ENCODE measurements around the gene TBC1D16.

TBC1D16 gene

GRCh38 chr17:79938336-79939093 is 97.2 kb downstream of the TBC1D16 start:
- no peak for DNase-seq (ENCODE audit: low spot score)

- DNase-seq (ENCODE audit: low spot score): no peak
These were observed 98.0 kb downstream of the TBC1D16 start for GRCh38 chr17:79937391-79938335.

- DNase-seq (ENCODE audit: low spot score): no peak
These were observed 98.9 kb downstream of the TBC1D16 start for GRCh38 chr17:79936641-79937381.

- no peak for DNase-seq (ENCODE audit: low spot score)
These were observed 99.6 kb downstream of the TBC1D16 start for GRCh38 chr17:79936050-79936449.

- DNase-seq (ENCODE audit: low spot score): no peak
These were observed 100.3 kb downstream of the TBC1D16 start for GRCh38 chr17:79935197-79935885.

GRCh38 chr17:79934653-79934970 is 101.1 kb downstream of the TBC1D16 start:
- no peak for DNase-seq (ENCODE audit: low spot score)

- no peak for DNase-seq (ENCODE audit: low spot score)
These were observed 101.6 kb downstream of the TBC1D16 start for GRCh38 chr17:79933863-79934652.

- no peak for DNase-seq (ENCODE audit: low spot score)
These were observed 103.0 kb downstream of the TBC1D16 start for GRCh38 chr17:79932451-79933306.

GRCh38 chr17:79931817-79932309 is 103.8 kb downstream of the TBC1D16 start:
- no peak for DNase-seq (ENCODE audit: low spot score)

- DNase-seq (ENCODE audit: low spot score): no peak
These were observed 104.5 kb downstream of the TBC1D16 start for GRCh38 chr17:79930877-79931816.

- DNase-seq (ENCODE audit: low spot score): no peak
These were observed 105.4 kb downstream of the TBC1D16 start for GRCh38 chr17:79930062-79930876.

GRCh38 chr17:79929257-79930061 is 106.2 kb downstream of the TBC1D16 start:
- no peak for DNase-seq (ENCODE audit: low spot score)

GRCh38 chr17:79928502-79929256 is 107.0 kb downstream of the TBC1D16 start:
- no peak for DNase-seq (ENCODE audit: low spot score)

- DNase-seq (ENCODE audit: low spot score): no peak
These were observed 107.8 kb downstream of the TBC1D16 start for GRCh38 chr17:79927688-79928501.

- DNase-seq (ENCODE audit: low spot score): no peak
These were observed 108.5 kb downstream of the TBC1D16 start for GRCh38 chr17:79927136-79927661.

All from AG08395 (cell line).